Adrenal gland (tissue), 5 donors: ENCODE results near the gene ZCCHC4.

Experiments
- CTCF ChIP-seq, 6 experiments: fragments of 450-650 bp in 4 of 6; fragments of 200-600 bp in 2 of 6; sonication (generic) in 1 of 6; IDR thresholded peaks; 1 replicate in 5 of 6; 2 replicates in 1 of 6; pipeline versions ENCODE4 v1.5.1 to v1.8.0; 2016 to 2021; ENCODE audit warnings: antibody characterized with exemption in 6 of 6, mild to moderate bottlenecking in 2 of 6, moderate library complexity in 1 of 6
- POLR2A ChIP-seq, 2 donors: fragments of 450-650 bp; IDR thresholded peaks; one replicate each; pipeline ENCODE4 v1.6.1; 2017; ENCODE audit warnings: antibody characterized with exemption in 2 of 2, mild to moderate bottlenecking in 2 of 2, moderate library complexity in 1 of 2
- donor health status: DM: no; HTN: no; CAD: no.

GRCh38 chr4:25308761-25309160 is 3.8 kb upstream of the ZCCHC4 start:
- no peak for TF ChIP-seq POLR2A (IDR thresholded peaks at IDR 0.05)
- no peak for TF ChIP-seq CTCF (IDR thresholded peaks at IDR 0.05)
